ENCODE data around the gene KCNJ18.
"Not testable (repeated sequence)": the region's sequence is repeated elsewhere in the genome, so short reads cannot be mapped to it uniquely, and the experiment has no call there.

Gene KCNJ18

GRCh38 chr17:21686165-21687015 is 5.9 kb upstream of the KCNJ18 start:
- no peak for DNase-seq

- DNase-seq, result no peak
Observed at GRCh38 chr17:21687136-21687953, 5.0 kb upstream of the KCNJ18 start.

- DNase-seq, result no peak
Observed at GRCh38 chr17:21688293-21688949, 3.9 kb upstream of the KCNJ18 start.

- no peak for DNase-seq
Observed at GRCh38 chr17:21689604-21690003, 2.7 kb upstream of the KCNJ18 start.

GRCh38 chr17:21690811-21691210 is 1.5 kb upstream of the KCNJ18 start:
- not testable (repeated sequence) for DNase-seq

GRCh38 chr17:21691481-21691880 is 842 bp upstream of the KCNJ18 start:
- not testable (repeated sequence) for DNase-seq

GRCh38 chr17:21692704-21693065 is 362 bp downstream of the KCNJ18 start:
- not testable (repeated sequence) for DNase-seq

GRCh38 chr17:21693391-21693796 is 1.1 kb downstream of the KCNJ18 start:
- DNase-seq, result not testable (repeated sequence)

- DNase-seq, result not testable (repeated sequence)
Observed at GRCh38 chr17:21693937-21694336, 1.6 kb downstream of the KCNJ18 start.

- not testable (repeated sequence) for DNase-seq
Observed at GRCh38 chr17:21696227-21696626, 3.9 kb downstream of the KCNJ18 start.

- not testable (repeated sequence) for DNase-seq
Observed at GRCh38 chr17:21696842-21697507, 4.7 kb downstream of the KCNJ18 start.

GRCh38 chr17:21697508-21697860 is 5.2 kb downstream of the KCNJ18 start:
- DNase-seq, result not testable (repeated sequence)

GRCh38 chr17:21698437-21699075 is 6.2 kb downstream of the KCNJ18 start:
- DNase-seq, result not testable (repeated sequence)

- DNase-seq, result not testable (repeated sequence)
Observed at GRCh38 chr17:21699124-21699523, 6.8 kb downstream of the KCNJ18 start.

- DNase-seq, result not testable (repeated sequence)
Observed at GRCh38 chr17:21699573-21700236, 7.4 kb downstream of the KCNJ18 start.

- not testable (repeated sequence) for DNase-seq
Observed at GRCh38 chr17:21701090-21701489, 8.8 kb downstream of the KCNJ18 start.

- DNase-seq, result not testable (repeated sequence)
Observed at GRCh38 chr17:21702029-21702428, 9.7 kb downstream of the KCNJ18 start.

- DNase-seq, result not testable (repeated sequence)
Observed at GRCh38 chr17:21702521-21702920, 10.2 kb downstream of the KCNJ18 start.

- not testable (repeated sequence) for DNase-seq
Observed at GRCh38 chr17:21702940-21703640, 10.8 kb downstream of the KCNJ18 start.

- not testable (repeated sequence) for DNase-seq
Observed at GRCh38 chr17:21703891-21704872, 11.9 kb downstream of the KCNJ18 start.
